Keratinocyte (primary cell): ENCODE results near the gene PRKAG2.

Experiments
- EZH2 ChIP-seq: IDR thresholded peaks from one replicate; pipeline ENCODE4 v1.6.1; 2012; ENCODE audit warnings: inconsistent platforms, mild to moderate bottlenecking, low read length, moderate library complexity
- TF ChIP-seq, protein P1 (sequence below), 3 experiments: IDR thresholded peaks in 1 of 3; conservative IDR thresholded peaks in 1 of 3; optimal IDR thresholded peaks in 1 of 3; 2 replicates in 2 of 3; 3 replicates in 1 of 3; pipeline versions ENCODE3 to v1.5.1; 2011; ENCODE audit warnings: low read length in 3 of 3, mild to moderate bottlenecking in 3 of 3, moderate library complexity in 2 of 3, control low read depth in 1 of 3, inconsistent platforms in 1 of 3; ENCODE audit not compliant: insufficient read depth in 2 of 3; ENCODE audit errors: extremely low read depth in 1 of 3

DNA sequence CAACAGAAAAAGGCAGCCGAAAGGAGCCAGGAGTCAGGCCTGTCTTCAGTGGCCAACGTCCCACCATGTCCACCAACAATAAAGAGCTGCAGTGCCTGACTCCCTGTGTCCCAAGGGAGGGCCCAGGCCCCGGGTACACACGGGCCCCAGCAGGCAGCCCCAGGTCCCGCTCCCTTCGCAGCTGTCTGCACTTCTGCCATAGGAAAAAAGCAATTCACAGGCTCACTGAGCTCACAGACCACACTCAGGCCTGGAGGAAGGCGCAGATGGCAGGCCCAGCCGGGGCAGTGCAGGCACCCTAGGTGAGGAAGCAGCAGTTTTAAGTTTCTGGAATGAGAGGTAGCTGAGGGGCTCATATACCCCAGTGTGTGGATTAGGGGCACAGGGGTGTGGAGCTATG lies 100.5 kb downstream of the PRKAG2 start:
- TF ChIP-seq, protein P1, sequence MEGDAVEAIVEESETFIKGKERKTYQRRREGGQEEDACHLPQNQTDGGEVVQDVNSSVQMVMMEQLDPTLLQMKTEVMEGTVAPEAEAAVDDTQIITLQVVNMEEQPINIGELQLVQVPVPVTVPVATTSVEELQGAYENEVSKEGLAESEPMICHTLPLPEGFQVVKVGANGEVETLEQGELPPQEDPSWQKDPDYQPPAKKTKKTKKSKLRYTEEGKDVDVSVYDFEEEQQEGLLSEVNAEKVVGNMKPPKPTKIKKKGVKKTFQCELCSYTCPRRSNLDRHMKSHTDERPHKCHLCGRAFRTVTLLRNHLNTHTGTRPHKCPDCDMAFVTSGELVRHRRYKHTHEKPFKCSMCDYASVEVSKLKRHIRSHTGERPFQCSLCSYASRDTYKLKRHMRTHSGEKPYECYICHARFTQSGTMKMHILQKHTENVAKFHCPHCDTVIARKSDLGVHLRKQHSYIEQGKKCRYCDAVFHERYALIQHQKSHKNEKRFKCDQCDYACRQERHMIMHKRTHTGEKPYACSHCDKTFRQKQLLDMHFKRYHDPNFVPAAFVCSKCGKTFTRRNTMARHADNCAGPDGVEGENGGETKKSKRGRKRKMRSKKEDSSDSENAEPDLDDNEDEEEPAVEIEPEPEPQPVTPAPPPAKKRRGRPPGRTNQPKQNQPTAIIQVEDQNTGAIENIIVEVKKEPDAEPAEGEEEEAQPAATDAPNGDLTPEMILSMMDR (optimal IDR thresholded peaks at IDR 0.05 in 1 of 3, IDR thresholded peaks at IDR 0.05 in 1 of 3, conservative IDR thresholded peaks at IDR 0.05 in 1 of 3; ENCODE audit: extremely low read depth in 1 of 3, insufficient read depth in 2 of 3, low read length in 3 of 3): no peak
- no peak for TF ChIP-seq EZH2
